WI38 (cell line): ENCODE measurements around the gene TMEM150C.

ENCODE experiments used
- H3K4me3 ChIP-seq: 2 replicates; pipeline ENCODE4 v1.5.1; 2011; ENCODE audit warnings: low read depth, mild to moderate bottlenecking, control low read depth, low read length
- TF ChIP-seq, protein P1 (sequence below): IDR thresholded peaks from 2 replicates; pipeline ENCODE4 v1.5.1; 2012; ENCODE audit warnings: low read depth, mild to moderate bottlenecking, control low read depth, low read length

The TMEM150C gene

DNA sequence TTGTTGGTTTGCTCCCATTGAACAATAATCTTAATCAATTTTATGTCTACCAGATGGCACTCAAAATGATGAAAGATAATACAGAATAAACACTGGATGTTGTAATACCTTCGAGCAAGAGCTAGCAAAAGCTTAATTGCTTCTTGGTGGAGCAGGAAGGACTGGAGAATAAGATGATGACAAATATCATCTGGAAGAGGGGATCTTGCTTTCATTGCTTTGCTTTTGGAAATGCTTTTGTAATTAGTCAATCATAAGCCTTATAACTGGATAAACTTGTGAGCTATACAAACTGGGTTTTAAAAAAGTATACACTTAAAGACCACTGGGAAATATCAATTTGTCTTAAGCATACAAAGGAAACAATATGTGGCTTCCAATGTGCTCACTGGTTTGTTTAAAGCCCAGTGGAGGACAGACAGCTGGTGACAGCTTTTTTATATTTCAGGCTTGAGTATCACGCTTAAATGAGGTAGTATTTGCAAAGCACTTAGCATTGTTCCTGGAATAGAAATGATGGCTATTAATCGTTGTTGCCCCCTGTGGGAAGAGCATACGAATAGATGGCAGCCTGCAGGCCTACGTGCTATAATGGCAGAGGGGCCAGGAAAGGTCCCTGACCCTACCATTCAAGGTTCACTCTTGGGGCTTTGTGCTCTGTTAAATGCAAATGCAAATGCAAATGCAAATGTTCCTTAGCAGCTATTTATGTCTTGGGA is 61.2 kb downstream of the TMEM150C start:
- TF ChIP-seq, protein P1, sequence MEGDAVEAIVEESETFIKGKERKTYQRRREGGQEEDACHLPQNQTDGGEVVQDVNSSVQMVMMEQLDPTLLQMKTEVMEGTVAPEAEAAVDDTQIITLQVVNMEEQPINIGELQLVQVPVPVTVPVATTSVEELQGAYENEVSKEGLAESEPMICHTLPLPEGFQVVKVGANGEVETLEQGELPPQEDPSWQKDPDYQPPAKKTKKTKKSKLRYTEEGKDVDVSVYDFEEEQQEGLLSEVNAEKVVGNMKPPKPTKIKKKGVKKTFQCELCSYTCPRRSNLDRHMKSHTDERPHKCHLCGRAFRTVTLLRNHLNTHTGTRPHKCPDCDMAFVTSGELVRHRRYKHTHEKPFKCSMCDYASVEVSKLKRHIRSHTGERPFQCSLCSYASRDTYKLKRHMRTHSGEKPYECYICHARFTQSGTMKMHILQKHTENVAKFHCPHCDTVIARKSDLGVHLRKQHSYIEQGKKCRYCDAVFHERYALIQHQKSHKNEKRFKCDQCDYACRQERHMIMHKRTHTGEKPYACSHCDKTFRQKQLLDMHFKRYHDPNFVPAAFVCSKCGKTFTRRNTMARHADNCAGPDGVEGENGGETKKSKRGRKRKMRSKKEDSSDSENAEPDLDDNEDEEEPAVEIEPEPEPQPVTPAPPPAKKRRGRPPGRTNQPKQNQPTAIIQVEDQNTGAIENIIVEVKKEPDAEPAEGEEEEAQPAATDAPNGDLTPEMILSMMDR, result no peak
- H3K4me3 ChIP-seq, result no peak overlapping the region

DNA sequence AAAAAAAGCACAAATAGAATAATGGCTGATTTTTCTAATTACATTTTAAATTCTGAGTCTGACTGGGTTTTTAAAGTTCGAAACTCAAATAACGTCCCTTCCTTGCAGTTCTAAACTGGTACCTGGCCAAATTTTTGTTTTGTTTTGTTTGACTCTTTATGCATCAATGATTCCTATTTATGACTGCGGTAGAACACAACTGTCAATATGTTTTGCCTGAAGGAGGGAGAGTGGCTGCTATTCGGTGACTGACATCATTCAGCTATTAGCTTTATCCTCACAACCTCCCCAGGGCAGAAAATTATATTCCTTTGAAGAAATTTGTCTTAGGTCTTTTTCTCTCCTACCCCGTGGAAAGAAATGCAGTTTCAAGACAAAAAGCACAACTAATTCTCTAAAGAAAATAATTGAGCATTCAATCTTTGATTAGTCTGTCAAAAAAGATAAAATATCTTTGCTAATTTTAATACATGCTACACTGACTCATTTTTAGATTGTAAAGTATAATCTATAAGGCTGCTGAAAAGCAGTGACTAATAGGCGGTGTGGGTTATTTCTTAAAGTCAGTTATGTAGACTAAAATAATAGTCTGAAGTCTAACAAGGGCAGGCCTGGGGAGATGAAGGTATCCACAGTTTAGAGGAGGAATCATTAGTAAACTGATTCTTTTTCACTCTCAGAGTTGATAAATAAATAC is 61.9 kb downstream of the TMEM150C start:
- no peak overlapping the region for H3K4me3 ChIP-seq
- TF ChIP-seq, protein P1, result no peak

GRCh38 chr4:82496349-82496748 is 65.4 kb downstream of the TMEM150C start:
- TF ChIP-seq, protein P1, result no peak
- no peak overlapping the region for H3K4me3 ChIP-seq

DNA sequence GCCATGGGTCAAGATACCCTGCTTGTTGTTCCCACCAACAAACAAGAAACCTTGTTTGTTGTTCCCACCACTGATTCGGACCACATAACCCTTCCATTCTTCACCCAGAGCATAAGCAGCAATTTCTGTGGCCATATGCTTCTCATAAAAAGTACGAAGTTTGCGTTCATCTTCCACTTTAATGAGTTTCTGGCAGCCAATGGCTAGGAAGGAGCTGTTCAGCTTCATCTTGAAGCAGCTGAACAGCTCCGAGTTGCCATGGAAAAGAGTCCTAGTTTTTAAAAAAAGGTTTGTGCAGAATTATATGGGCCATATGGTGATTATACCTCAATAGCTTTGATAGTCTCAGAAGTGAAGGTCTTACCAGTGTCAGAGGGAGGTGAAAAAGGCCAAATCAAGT is 66.1 kb downstream of the TMEM150C start:
- H3K4me3 ChIP-seq, result no peak overlapping the region
- TF ChIP-seq, protein P1, result no peak

- no peak overlapping the region for H3K4me3 ChIP-seq
- TF ChIP-seq, protein P1, result no peak
These were observed 67.9 kb downstream of the TMEM150C start for GRCh38 chr4:82493721-82494425.

DNA sequence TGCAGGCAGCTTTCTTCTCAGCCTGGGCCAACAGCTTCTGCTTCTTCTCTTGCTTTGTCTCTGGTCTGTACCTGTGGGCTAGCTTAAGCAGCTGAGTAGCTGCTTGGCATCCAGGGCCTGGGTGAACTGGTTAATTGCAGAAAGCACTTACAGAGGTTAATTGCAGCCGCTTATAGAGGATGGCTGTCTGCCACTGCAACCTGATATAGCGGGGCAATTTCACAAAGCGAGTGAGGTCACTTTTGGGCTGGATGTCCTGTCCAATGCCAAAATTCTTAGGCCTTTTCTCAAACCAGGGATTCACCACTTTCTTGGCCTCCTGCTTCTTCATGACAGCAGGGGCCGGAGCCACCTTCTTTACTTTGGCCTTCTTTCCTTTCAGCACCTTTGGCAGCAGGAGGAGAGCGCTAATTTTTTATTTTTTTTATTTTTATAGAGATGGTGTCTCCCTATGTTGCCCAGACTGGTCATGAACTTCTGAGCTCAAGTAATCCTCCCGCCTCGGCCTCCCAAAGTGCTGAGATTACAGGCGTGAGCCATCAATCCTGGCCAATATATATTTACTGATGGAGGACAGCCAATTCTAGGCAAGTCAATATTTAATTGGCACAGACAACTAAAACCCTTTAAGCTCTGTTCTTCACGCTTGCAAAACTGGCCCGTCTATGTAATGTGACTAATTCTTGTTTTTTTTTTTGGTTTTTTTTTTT is 70.4 kb downstream of the TMEM150C start:
- TF ChIP-seq, protein P1, result no peak

More for the DNA sequence above, 70.4 kb downstream of the TMEM150C start:
- no peak overlapping the region for H3K4me3 ChIP-seq
